Measurements from ENCODE around the gene CATSPER4. TPM values are rescaled to one million over a fixed set of nuclear protein-coding genes. Genes with fewer than 3 reads are reported as not detected.

Gene CATSPER4
- total RNA-seq, 4 donors from 2014 or later, result not detected

- 50 to 69% methylated on average over 5 of the region's 5 CpGs for WGBS, 2 donors
- H3K4me1 ChIP-seq, result no peaks in the 10 kb centered on the region
- no peak overlapping the region for H3K4me3 ChIP-seq
- H3K27ac ChIP-seq, result no peak overlapping the region
- no peak for TF ChIP-seq CTCF (IDR thresholded peaks at IDR 0.05)
- TF ChIP-seq EP300 (IDR thresholded peaks at IDR 0.05), result no peak
- TF ChIP-seq POLR2A (IDR thresholded peaks at IDR 0.05), result no peak
- no peaks in the 10 kb centered on the region for H3K9me3 ChIP-seq
- DNase-seq (ENCODE audit: low spot score in 2 of 2), result no peak
- H3K36me3 ChIP-seq, result no peaks in the 10 kb centered on the region
- H3K27me3 ChIP-seq, result peaks cover 0 to 42% of the 10 kb centered on the region in 2 donors
These were observed 36.4 kb upstream of the CATSPER4 start for GRCh38 chr1:26153966-26154532.

GRCh38 chr1:26154750-26155149, 35.7 kb upstream of the CATSPER4 start:
- DNase-seq (ENCODE audit: low spot score in 2 of 2), result no peak
- Histone ChIP-seq H3K27ac (peak overlapping the region in 1 of 4 donors; percentile 3), H3K27me3 (peaks cover 0 to 48% of the 10 kb centered on the region in 2 donors), H3K4me1 (no peaks in the 10 kb centered on the region), H3K9me3 (no peaks in the 10 kb centered on the region), H3K4me3 (no peak overlapping the region), H3K36me3 (no peaks in the 10 kb centered on the region)
- 29 to 46% methylated on average over 9 of the region's 9 CpGs for WGBS, 2 donors
- no peak for TF ChIP-seq POLR2A (IDR thresholded peaks at IDR 0.05)

- Histone ChIP-seq H3K4me3 (peak overlapping the region in 1 of 4 donors; percentile 36), H3K27ac (peak overlapping the region in 1 of 4 donors; percentile 66), H3K4me1 (peaks cover 0 to 2% (median 0%) of the 10 kb centered on the region in 4 donors), H3K9me3 (no peaks in the 10 kb centered on the region), H3K27me3 (peaks cover 0 to 57% of the 10 kb centered on the region in 2 donors), H3K36me3 (no peaks in the 10 kb centered on the region)
- TF ChIP-seq CTCF (IDR thresholded peaks at IDR 0.05) (no peak), POLR2A (IDR thresholded peaks at IDR 0.05) (no peak), EP300 (IDR thresholded peaks at IDR 0.05) (peak in 1 of 2 donors; percentile 38)
- no peak for DNase-seq (ENCODE audit: low spot score in 2 of 2)
- 56 to 66% methylated on average over 21 of the region's 21 CpGs for WGBS, 2 donors
These were observed 34.8 kb upstream of the CATSPER4 start for GRCh38 chr1:26155370-26156284.

GRCh38 chr1:26156285-26157038, 33.9 kb upstream of the CATSPER4 start:
- peak overlapping the region in 1 of 4 donors; percentile 66 for H3K27ac ChIP-seq
- H3K36me3 ChIP-seq, result no peaks in the 10 kb centered on the region
- no peaks in the 10 kb centered on the region for H3K9me3 ChIP-seq
- TF ChIP-seq POLR2A (IDR thresholded peaks at IDR 0.05) (no peak), EP300 (IDR thresholded peaks at IDR 0.05) (no peak), CTCF (IDR thresholded peaks at IDR 0.05) (no peak)
- H3K4me3 ChIP-seq, result peak overlapping the region in 1 of 4 donors; percentile 36
- H3K4me1 ChIP-seq, result peaks cover 0 to 10% (median 4%) of the 10 kb centered on the region in 4 donors
- no peak for DNase-seq (ENCODE audit: low spot score in 2 of 2)
- peaks cover 0 to 60% of the 10 kb centered on the region in 2 donors for H3K27me3 ChIP-seq
- 21 to 27% methylated on average over 11 to 12 of the region's 12 CpGs for WGBS, 2 donors

- peaks cover 0 to 19% (median 6%) of the 10 kb centered on the region in 4 donors for H3K4me1 ChIP-seq
- peaks cover 0 to 60% of the 10 kb centered on the region in 2 donors for H3K27me3 ChIP-seq
- H3K36me3 ChIP-seq, result no peaks in the 10 kb centered on the region
- TF ChIP-seq EP300 (IDR thresholded peaks at IDR 0.05) (no peak), POLR2A (IDR thresholded peaks at IDR 0.05) (no peak), CTCF (IDR thresholded peaks at IDR 0.05) (no peak)
- WGBS, 2 donors, result 75 to 76% methylated on average over 4 to 5 of the region's 5 CpGs
- no peak for DNase-seq (ENCODE audit: low spot score in 2 of 2)
- no peak overlapping the region for H3K27ac ChIP-seq
- peak overlapping the region in 1 of 4 donors; percentile 62 for H3K4me3 ChIP-seq
- no peaks in the 10 kb centered on the region for H3K9me3 ChIP-seq
These were observed 32.0 kb upstream of the CATSPER4 start for GRCh38 chr1:26158271-26158907.
